Activated CD4-positive, alpha-beta memory T cell treated with anti-CD3 and anti-CD28 coated beads, Interleukin-2, amount 10 ng/mL, durations not matched to agents 7 days and 5 days (primary cell): ENCODE measurements around the gene GALNT2. TPM values are rescaled to one million over a fixed set of nuclear protein-coding genes. Genes with fewer than 3 reads are reported as not detected.

Experiments
- CTCF ChIA-PET: fragments of 350-600 bp; sonication (Branson Sonifier 250); formaldehyde crosslinking; loops from one replicate; lab custom pipeline; 2021; ENCODE audit warnings: antibody characterized with exemption, inconsistent platforms; lab: Charles Lee
- POLR2A ChIA-PET: fragments of 350-600 bp; sonication (Branson Sonifier 250); formaldehyde crosslinking; loops from one replicate; lab custom pipeline; 2021; ENCODE audit warnings: antibody characterized with exemption; lab: Charles Lee
- DNase-seq: peaks from one replicate; pipeline ENCODE4 v3.0.0-alpha.2; 2020
- H3K27ac Mint-ChIP-seq: one replicate; pipeline ENCODE4 v1.8.0; 2021; ENCODE audit warnings: mild to moderate bottlenecking, mixed read lengths
- H3K27me3 Mint-ChIP-seq: one replicate; pipeline ENCODE4 v1.8.0; 2021; ENCODE audit warnings: mixed read lengths
- H3K36me3 Mint-ChIP-seq: one replicate; pipeline ENCODE4 v1.8.0; 2021; ENCODE audit warnings: low read depth, mixed read lengths
- H3K4me1 Mint-ChIP-seq: one replicate; pipeline ENCODE4 v1.8.0; 2021; ENCODE audit warnings: mixed read lengths
- H3K4me3 Mint-ChIP-seq: one replicate; pipeline ENCODE4 v1.8.0; 2021; ENCODE audit warnings: mild to moderate bottlenecking, mixed read lengths
- H3K9me3 Mint-ChIP-seq: one replicate; pipeline ENCODE4 v1.8.0; 2021; ENCODE audit warnings: mixed read lengths
- total RNA-seq, 2 experiments: library from RNA; stranded (reverse); gene quantifications; one replicate each; pipeline ENCODE4 v1.2.3, GENCODE V29; 2021

GALNT2 gene
- total RNA-seq, 2 experiments from 2014 or later: 18.7 to 19.1 TPM

- H3K4me3 Mint-ChIP-seq: no peak overlapping the region
- no peak for DNase-seq
- no peaks in the 10 kb centered on the region for H3K27me3 Mint-ChIP-seq
- POLR2A ChIA-PET: interaction anchor here (0.7 kb wide), 1 partner anchor 194 kb away, joined by 3 read pairs; no protein-coding TSS in a partner anchor
- CTCF ChIA-PET: interaction anchor here (0.8 kb wide), 1 partner anchor 524 kb away, joined by 3 read pairs; no protein-coding TSS in a partner anchor
- H3K36me3 Mint-ChIP-seq: peaks cover 11% of the 10 kb centered on the region
- no peaks in the 10 kb centered on the region for H3K9me3 Mint-ChIP-seq
- H3K27ac Mint-ChIP-seq: no peak overlapping the region
- H3K4me1 Mint-ChIP-seq: peaks cover 33% of the 10 kb centered on the region
Measured at GRCh38 chr1:230185076-230186001, 118.3 kb downstream of the GALNT2 start.

GRCh38 chr1:230186003-230186863, 119.2 kb downstream of the GALNT2 start:
- peak overlapping the region; percentile 3 for H3K27ac Mint-ChIP-seq
- DNase-seq: no peak
- H3K36me3 Mint-ChIP-seq: peaks cover 6% of the 10 kb centered on the region
- peaks cover 33% of the 10 kb centered on the region for H3K4me1 Mint-ChIP-seq
- ChIA-PET CTCF (interaction anchor here (0.8 kb wide), 1 partner anchor 525 kb away, joined by 3 read pairs; no protein-coding TSS in a partner anchor), POLR2A (interaction anchor here (0.7 kb wide), 1 partner anchor 194 kb away, joined by 3 read pairs; no protein-coding TSS in a partner anchor)
- no peak overlapping the region for H3K4me3 Mint-ChIP-seq
- no peaks in the 10 kb centered on the region for H3K9me3 Mint-ChIP-seq
- no peaks in the 10 kb centered on the region for H3K27me3 Mint-ChIP-seq

GRCh38 chr1:230186874-230187273, 119.8 kb downstream of the GALNT2 start:
- ChIA-PET POLR2A (interaction anchor here (0.7 kb wide), 1 partner anchor 35 kb away, joined by 3 read pairs; no protein-coding TSS in a partner anchor), CTCF (no interaction called here)
- DNase-seq: peak; percentile 36
- Mint-ChIP-seq H3K27ac (peak overlapping the region; percentile 3), H3K27me3 (no peaks in the 10 kb centered on the region), H3K36me3 (peaks cover 5% of the 10 kb centered on the region), H3K4me3 (no peak overlapping the region), H3K9me3 (no peaks in the 10 kb centered on the region), H3K4me1 (peaks cover 33% of the 10 kb centered on the region)

GRCh38 chr1:230187290-230187689, 120.3 kb downstream of the GALNT2 start:
- peaks cover 33% of the 10 kb centered on the region for H3K4me1 Mint-ChIP-seq
- POLR2A ChIA-PET: interaction anchor here (0.7 kb wide), 1 partner anchor 34 kb away, joined by 3 read pairs; no protein-coding TSS in a partner anchor
- CTCF ChIA-PET: no interaction called here
- peaks cover 5% of the 10 kb centered on the region for H3K36me3 Mint-ChIP-seq
- no peaks in the 10 kb centered on the region for H3K9me3 Mint-ChIP-seq
- H3K27ac Mint-ChIP-seq: peak overlapping the region; percentile 3
- H3K4me3 Mint-ChIP-seq: no peak overlapping the region
- H3K27me3 Mint-ChIP-seq: no peaks in the 10 kb centered on the region
- no peak for DNase-seq

GRCh38 chr1:230188826-230189225, 121.8 kb downstream of the GALNT2 start:
- ChIA-PET POLR2A (no interaction called here), CTCF (no interaction called here)
- Mint-ChIP-seq H3K27me3 (no peaks in the 10 kb centered on the region), H3K36me3 (peaks cover 5% of the 10 kb centered on the region), H3K4me3 (no peak overlapping the region), H3K27ac (no peak overlapping the region), H3K9me3 (no peaks in the 10 kb centered on the region), H3K4me1 (peaks cover 33% of the 10 kb centered on the region)
- no peak for DNase-seq

- ChIA-PET POLR2A (no interaction called here), CTCF (no interaction called here)
- H3K27ac Mint-ChIP-seq: no peak overlapping the region
- H3K4me3 Mint-ChIP-seq: no peak overlapping the region
- peaks cover 33% of the 10 kb centered on the region for H3K4me1 Mint-ChIP-seq
- DNase-seq: no peak
- H3K9me3 Mint-ChIP-seq: no peaks in the 10 kb centered on the region
- peaks cover 5% of the 10 kb centered on the region for H3K36me3 Mint-ChIP-seq
- no peaks in the 10 kb centered on the region for H3K27me3 Mint-ChIP-seq
Measured at GRCh38 chr1:230189341-230189740, 122.3 kb downstream of the GALNT2 start.

- H3K27ac Mint-ChIP-seq: no peak overlapping the region
- peaks cover 33% of the 10 kb centered on the region for H3K4me1 Mint-ChIP-seq
- H3K36me3 Mint-ChIP-seq: peaks cover under 1% of the 10 kb centered on the region
- H3K4me3 Mint-ChIP-seq: no peak overlapping the region
- CTCF ChIA-PET: no interaction called here
- no peaks in the 10 kb centered on the region for H3K27me3 Mint-ChIP-seq
- DNase-seq: no peak
- no peaks in the 10 kb centered on the region for H3K9me3 Mint-ChIP-seq
- POLR2A ChIA-PET: no interaction called here
Measured at GRCh38 chr1:230189824-230190223, 122.8 kb downstream of the GALNT2 start.

- ChIA-PET POLR2A (interaction anchor here (0.6 kb wide), 1 partner anchor 75 kb away, joined by 3 read pairs; no protein-coding TSS in a partner anchor), CTCF (no interaction called here)
- H3K27ac Mint-ChIP-seq: no peak overlapping the region
- H3K4me1 Mint-ChIP-seq: peaks cover 19% of the 10 kb centered on the region
- no peaks in the 10 kb centered on the region for H3K27me3 Mint-ChIP-seq
- no peak overlapping the region for H3K4me3 Mint-ChIP-seq
- H3K36me3 Mint-ChIP-seq: no peaks in the 10 kb centered on the region
- H3K9me3 Mint-ChIP-seq: no peaks in the 10 kb centered on the region
- DNase-seq: no peak
Measured at GRCh38 chr1:230191079-230191804, 124.2 kb downstream of the GALNT2 start.

- CTCF ChIA-PET: no interaction called here
Measured at GRCh38 chr1:230191855-230192254, 124.8 kb downstream of the GALNT2 start.

GRCh38 chr1:230194525-230194924, 127.5 kb downstream of the GALNT2 start:
- Mint-ChIP-seq H3K27ac (no peak overlapping the region), H3K4me1 (no peaks in the 10 kb centered on the region), H3K4me3 (no peak overlapping the region), H3K9me3 (no peaks in the 10 kb centered on the region), H3K36me3 (no peaks in the 10 kb centered on the region), H3K27me3 (no peaks in the 10 kb centered on the region)
- CTCF ChIA-PET: no interaction called here
- POLR2A ChIA-PET: no interaction called here
- DNase-seq: no peak

More at GRCh38 chr1:230191855-230192254, 124.8 kb downstream of the GALNT2 start:
- Mint-ChIP-seq H3K4me1 (peaks cover 13% of the 10 kb centered on the region), H3K27me3 (no peaks in the 10 kb centered on the region), H3K4me3 (no peak overlapping the region), H3K36me3 (no peaks in the 10 kb centered on the region), H3K27ac (no peak overlapping the region), H3K9me3 (no peaks in the 10 kb centered on the region)
- no peak for DNase-seq
- POLR2A ChIA-PET: no interaction called here

- H3K36me3 Mint-ChIP-seq: no peaks in the 10 kb centered on the region
- DNase-seq: no peak
- no peaks in the 10 kb centered on the region for H3K9me3 Mint-ChIP-seq
- H3K4me3 Mint-ChIP-seq: no peak overlapping the region
- H3K4me1 Mint-ChIP-seq: no peaks in the 10 kb centered on the region
- H3K27ac Mint-ChIP-seq: no peak overlapping the region
- ChIA-PET POLR2A (no interaction called here), CTCF (no interaction called here)
- H3K27me3 Mint-ChIP-seq: no peaks in the 10 kb centered on the region
Measured at GRCh38 chr1:230195199-230195598, 128.2 kb downstream of the GALNT2 start.

- H3K4me3 Mint-ChIP-seq: no peak overlapping the region
- POLR2A ChIA-PET: no interaction called here
- no peaks in the 10 kb centered on the region for H3K27me3 Mint-ChIP-seq
Measured at GRCh38 chr1:230196077-230196476, 129.0 kb downstream of the GALNT2 start.

More at GRCh38 chr1:230196077-230196476, 129.0 kb downstream of the GALNT2 start:
- H3K27ac Mint-ChIP-seq: no peak overlapping the region
- no peaks in the 10 kb centered on the region for H3K4me1 Mint-ChIP-seq
- H3K36me3 Mint-ChIP-seq: no peaks in the 10 kb centered on the region
- H3K9me3 Mint-ChIP-seq: no peaks in the 10 kb centered on the region
- CTCF ChIA-PET: no interaction called here
- no peak for DNase-seq
